Spleen (tissue), 11 donors: ENCODE data around the gene PLEKHJ1. TPM values are rescaled to one million over a fixed set of nuclear protein-coding genes. Genes with fewer than 3 reads are reported as not detected.

Experiments
- DNase-seq: peaks from one replicate; pipeline ENCODE4 v3.0.0-alpha.2; 2020
- H3K27ac ChIP-seq, 8 donors: fragments of 200-600 bp; sonication (generic) in 7 of 8; 1 replicate in 4 of 8; 2 replicates in 4 of 8; pipeline versions ENCODE4 v1.5.0 to v1.8.0; 2016 to 2021; ENCODE audit warnings: inconsistent platforms in 4 of 8, mild to moderate bottlenecking in 4 of 8, moderate library complexity in 1 of 8
- H3K27me3 ChIP-seq, 7 donors: fragments of 200-600 bp; sonication (generic) in 6 of 7; replicated peaks in 1 of 7; 1 replicate in 4 of 7; 2 replicates in 3 of 7; pipeline versions ENCODE4 v1.5.0 to v1.8.0; 2016 to 2021; ENCODE audit warnings: inconsistent platforms in 3 of 7, mild to moderate bottlenecking in 1 of 7
- H3K36me3 ChIP-seq, 6 donors: fragments of 200-600 bp; sonication (generic) in 5 of 6; 1 replicate in 4 of 6; 2 replicates in 2 of 6; pipeline versions ENCODE4 v1.5.0 to v1.8.0; 2016 to 2021; ENCODE audit warnings: inconsistent platforms in 2 of 6
- H3K4me1 ChIP-seq, 6 donors: fragments of 200-600 bp; sonication (generic) in 5 of 6; 1 replicate in 3 of 6; 2 replicates in 3 of 6; pipeline versions ENCODE4 v1.5.0 to v1.8.0; 2016 to 2021; ENCODE audit warnings: inconsistent platforms in 3 of 6
- H3K4me3 ChIP-seq, 8 donors: fragments of 200-600 bp; sonication (generic) in 7 of 8; 1 replicate in 4 of 8; 2 replicates in 4 of 8; pipeline versions ENCODE4 v1.5.0 to v1.8.0; 2016 to 2021; ENCODE audit warnings: inconsistent platforms in 4 of 8, mild to moderate bottlenecking in 4 of 8, moderate library complexity in 2 of 8
- H3K9me3 ChIP-seq, 8 donors: fragments of 200-600 bp; sonication (generic) in 7 of 8; 1 replicate in 4 of 8; 2 replicates in 4 of 8; pipeline versions ENCODE4 v1.5.0 to v1.8.0; 2016 to 2021; ENCODE audit warnings: inconsistent platforms in 4 of 8
- CTCF ChIP-seq, 11 experiments: fragments of 200-600 bp in 7 of 11; fragments of 450-650 bp in 4 of 11; sonication (generic) in 4 of 11; IDR thresholded peaks in 8 of 11; conservative IDR thresholded peaks in 3 of 11; 1 replicate in 7 of 11; 2 replicates in 4 of 11; pipeline versions ENCODE4 v1.4.0 to v1.8.0; 2016 to 2021; ENCODE audit warnings: antibody characterized with exemption in 11 of 11, inconsistent platforms in 4 of 11, mild to moderate bottlenecking in 1 of 11
- POLR2A ChIP-seq, 3 donors: fragments of 450-650 bp; IDR thresholded peaks; one replicate each; pipeline ENCODE4 v1.5.1; 2017; ENCODE audit warnings: antibody characterized with exemption in 3 of 3, mild to moderate bottlenecking in 1 of 3
- POLR2AphosphoS5 ChIP-seq, 3 donors: sonication (generic); formaldehyde crosslinking; IDR thresholded peaks; one replicate each; pipeline ENCODE4 v1.5.1; 2017; ENCODE audit warnings: antibody characterized with exemption in 3 of 3
- WGBS, 5 donors: extraction: QIAGEN DNeasy Blood & Tissue Kit in 3 of 5; methylation state at CpG; one replicate each; pipeline versions ENCODE4 v1.1.5 to v1.1.7; 2013 to 2018; 5-methylcytosine and 5-hydroxymethylcytosine counted together
- intact Hi-C: fragments of 100-400 bp; cut with DNase I; formaldehyde crosslinking; loops from one replicate; pipeline ENCODE4 v1.15.0; 2023; ENCODE audit warnings: low total_unique reads
- microRNA-seq, 3 donors: library from miRNA; unstranded; fragments of <30 nt; microRNA quantifications; one replicate each; pipeline versions ENCODE4 to v1.1.0, GENCODE V29; 2019 to 2020
- polyA plus RNA-seq, 3 donors: library from polyadenylated mRNA; stranded (reverse); fragments of 200-250 nt; gene quantifications; one replicate each; pipeline ENCODE4 v1.2.1, GENCODE V29; 2013
- small RNA-seq, 4 donors: library from RNA; depleted of rRNA; stranded (forward); fragments of <200 nt; gene quantifications; one replicate each; pipeline ENCODE3, GENCODE V24; 2016
- total RNA-seq, 7 donors: library from RNA; depleted of rRNA in 3 of 7; stranded (reverse); fragments of >200 nt in 3 of 7; fragmentation: NEBNext Ultra II Directional in 4 of 7; extraction: Animal tissue kit (Norgen Biotek cat#: 25700) in 4 of 7; gene quantifications; one replicate each; pipeline versions ENCODE4 v1.1.0 to v1.2.1, GENCODE V29; 2016 to 2021
- donor health status: healthy with polysubstance abuse.
- donor health status: DM: no; HTN: no; CAD: no; lungs with moderate emphysema.
- donor health status: DM: no; HTN: no; CAD: no.
- donor health status: Bipolar disorder and iron deficiency.
- donor health status: healthy.
- donor health status: DM: no; HTN: no; CAD: no.
- donor health status: DM: yes; HTN: yes; CAD: no.

The PLEKHJ1 gene
- total and polyA plus RNA-seq, 10 donors, result 37.7 to 117 (median 57.4) TPM

GRCh38 chr19:2184422-2184975, 51.6 kb downstream of the PLEKHJ1 start:
- Histone ChIP-seq H3K4me3 (no peak overlapping the region), H3K36me3 (peaks cover 0 to 99% (median 47%) of the 10 kb centered on the region in 6 donors), H3K4me1 (peaks cover 7 to 87% (median 49%) of the 10 kb centered on the region in 6 donors), H3K27ac (no peak overlapping the region), H3K27me3 (no peaks in the 10 kb centered on the region), H3K9me3 (no peaks in the 10 kb centered on the region)
- no peak for DNase-seq
- TF ChIP-seq POLR2A (IDR thresholded peaks at IDR 0.05), result no peak
- TF ChIP-seq POLR2AphosphoS5 (IDR thresholded peaks at IDR 0.05), result no peak
- no peak for TF ChIP-seq CTCF (IDR thresholded peaks at IDR 0.05 in 8 of 11, conservative IDR thresholded peaks at IDR 0.05 in 3 of 11)
- 92 to 97% (median 94%) methylated on average over 19 to 22 of the region's 22 CpGs for WGBS, 5 donors
- intact Hi-C loops, result no loop called here

Small RNA genes lying within 50 kb of the gene (microRNA-seq; reads per million reads assigned to microRNA genes)
- gene MIR1227 (1.4 to 4.3 (median 3.5) reads per million in 3 donors), gene MIR4321 (0 reads per million in 3 donors)

Small RNA genes lying within 50 kb of the gene (small RNA-seq; reads per million reads assigned to genes)
- gene MIR1227, result 0 to 0.68 (median 0.07) reads per million in 4 donors

Other genes starting within 250 kb of the PLEKHJ1 start
- 10 to 100 TPM; 47.6 to 77.1 (median 65.5) TPM for gene BTBD2, start 220.6 kb downstream of the PLEKHJ1 start, total RNA-seq
- 10 to 100 TPM; 29.1 to 53.0 (median 31.2) TPM for gene BTBD2, start 220.6 kb downstream of the PLEKHJ1 start, polyA plus RNA-seq
- gene MKNK2, start 185.1 kb downstream of the PLEKHJ1 start, total RNA-seq, result 100 to 1,000 TPM; 212 to 389 (median 265) TPM
- gene MKNK2, start 185.1 kb downstream of the PLEKHJ1 start, polyA plus RNA-seq, result 100 to 1,000 TPM in 1 of 3 donors, 10 to 100 TPM in 2; 88.2 to 154 (median 90.0) TPM
- 100 to 1,000 TPM in 5 of 7 donors, 10 to 100 TPM in 2; 80.8 to 161 (median 124) TPM for gene MOB3A, start 140.0 kb downstream of the PLEKHJ1 start, total RNA-seq
- gene MOB3A, start 140.0 kb downstream of the PLEKHJ1 start, polyA plus RNA-seq, result 10 to 100 TPM; 24.2 to 48.7 (median 37.6) TPM
- gene IZUMO4, start 139.4 kb downstream of the PLEKHJ1 start, total RNA-seq, result 1 to 10 TPM; 1.9 to 5.8 (median 3.7) TPM
- 10 to 100 TPM; 13.6 to 25.9 (median 16.7) TPM for gene IZUMO4, start 139.4 kb downstream of the PLEKHJ1 start, polyA plus RNA-seq
- 100 to 1,000 TPM in 4 of 7 donors, 10 to 100 TPM in 3; 89.3 to 112 (median 100) TPM for gene AP3D1, start 84.8 kb downstream of the PLEKHJ1 start, total RNA-seq
- gene AP3D1, start 84.8 kb downstream of the PLEKHJ1 start, polyA plus RNA-seq, result 10 to 100 TPM; 32.8 to 80.1 (median 43.2) TPM
- gene DOT1L, start 72.4 kb downstream of the PLEKHJ1 start, total RNA-seq, result 10 to 100 TPM; 19.5 to 53.2 (median 36.4) TPM
- gene DOT1L, start 72.4 kb downstream of the PLEKHJ1 start, polyA plus RNA-seq, result 10 to 100 TPM in 1 of 3 donors, 1 to 10 TPM in 2; 3.9 to 20.8 (median 7.5) TPM
- gene SF3A2, start 495 bp upstream of the PLEKHJ1 start, total RNA-seq, result 10 to 100 TPM; 28.5 to 79.7 (median 66.6) TPM
- gene SF3A2, start 495 bp upstream of the PLEKHJ1 start, polyA plus RNA-seq, result 10 to 100 TPM; 35.1 to 50.4 (median 37.7) TPM
- gene AMH, start 13.0 kb upstream of the PLEKHJ1 start, total RNA-seq, result 1 to 10 TPM in 4 of 7 donors, under 1 TPM in 3; 0.79 to 5.7 (median 2.1) TPM
- 1 to 10 TPM in 1 of 3 donors, under 1 TPM in 2; 0.20 to 1.2 (median 0.58) TPM for gene AMH, start 13.0 kb upstream of the PLEKHJ1 start, polyA plus RNA-seq
- 1 to 10 TPM; 1.2 to 4.8 (median 3.4) TPM for gene JSRP1, start 20.1 kb upstream of the PLEKHJ1 start, total RNA-seq
- gene JSRP1, start 20.1 kb upstream of the PLEKHJ1 start, polyA plus RNA-seq, result 1 to 10 TPM; 1.2 to 3.0 (median 2.8) TPM
- gene PEAK3, start 45.8 kb upstream of the PLEKHJ1 start, total RNA-seq, result 10 to 100 TPM in 2 of 7 donors, 1 to 10 TPM in 5; 5.7 to 17.4 (median 6.8) TPM
- under 1 TPM; 0.30 to 0.93 (median 0.50) TPM for gene PEAK3, start 45.8 kb upstream of the PLEKHJ1 start, polyA plus RNA-seq
- 1 to 10 TPM in 2 of 7 donors, under 1 TPM in 5; 0.26 to 2.6 (median 0.70) TPM for gene LINGO3, start 71.8 kb upstream of the PLEKHJ1 start, total RNA-seq
- gene LINGO3, start 71.8 kb upstream of the PLEKHJ1 start, polyA plus RNA-seq, result 1 to 10 TPM in 1 of 3 donors, under 1 TPM in 2; 0.43 to 1.2 (median 0.82) TPM
- 100 to 1,000 TPM in 3 of 7 donors, 10 to 100 TPM in 4; 60.7 to 131 (median 82.8) TPM for gene LSM7, start 92.3 kb upstream of the PLEKHJ1 start, total RNA-seq
- 100 to 1,000 TPM; 435 to 524 (median 459) TPM for gene LSM7, start 92.3 kb upstream of the PLEKHJ1 start, polyA plus RNA-seq
- 10 to 100 TPM; 69.7 to 96.4 (median 79.3) TPM for gene SPPL2B, start 92.4 kb upstream of the PLEKHJ1 start, total RNA-seq
- 100 to 1,000 TPM in 1 of 3 donors, 10 to 100 TPM in 2; 40.5 to 111 (median 72.4) TPM for gene SPPL2B, start 92.4 kb upstream of the PLEKHJ1 start, polyA plus RNA-seq
- gene TMPRSS9, start 123.9 kb upstream of the PLEKHJ1 start, total RNA-seq, result 1 to 10 TPM; 1.3 to 4.0 (median 2.9) TPM
- gene TMPRSS9, start 123.9 kb upstream of the PLEKHJ1 start, polyA plus RNA-seq, result 1 to 10 TPM in 2 of 3 donors, under 1 TPM in 1; 0.70 to 4.3 (median 1.1) TPM
- gene TIMM13, start 191.3 kb upstream of the PLEKHJ1 start, total RNA-seq, result 10 to 100 TPM; 21.1 to 59.3 (median 44.2) TPM
- gene TIMM13, start 191.3 kb upstream of the PLEKHJ1 start, polyA plus RNA-seq, result 10 to 100 TPM; 39.5 to 87.5 (median 84.1) TPM
- gene LMNB2, start 220.6 kb upstream of the PLEKHJ1 start, total RNA-seq, result 10 to 100 TPM; 15.5 to 26.0 (median 21.6) TPM
- 10 to 100 TPM in 1 of 3 donors, 1 to 10 TPM in 2; 4.9 to 21.7 (median 8.9) TPM for gene LMNB2, start 220.6 kb upstream of the PLEKHJ1 start, polyA plus RNA-seq
- gene GADD45B, start 239.8 kb upstream of the PLEKHJ1 start, total RNA-seq, result 100 to 1,000 TPM in 1 of 7 donors, 10 to 100 TPM in 6; 57.4 to 114 (median 77.4) TPM
- 10 to 100 TPM; 40.6 to 76.9 (median 43.3) TPM for gene GADD45B, start 239.8 kb upstream of the PLEKHJ1 start, polyA plus RNA-seq